Measurements from ENCODE around the gene DIPK1A.

DIPK1A gene

DNA sequence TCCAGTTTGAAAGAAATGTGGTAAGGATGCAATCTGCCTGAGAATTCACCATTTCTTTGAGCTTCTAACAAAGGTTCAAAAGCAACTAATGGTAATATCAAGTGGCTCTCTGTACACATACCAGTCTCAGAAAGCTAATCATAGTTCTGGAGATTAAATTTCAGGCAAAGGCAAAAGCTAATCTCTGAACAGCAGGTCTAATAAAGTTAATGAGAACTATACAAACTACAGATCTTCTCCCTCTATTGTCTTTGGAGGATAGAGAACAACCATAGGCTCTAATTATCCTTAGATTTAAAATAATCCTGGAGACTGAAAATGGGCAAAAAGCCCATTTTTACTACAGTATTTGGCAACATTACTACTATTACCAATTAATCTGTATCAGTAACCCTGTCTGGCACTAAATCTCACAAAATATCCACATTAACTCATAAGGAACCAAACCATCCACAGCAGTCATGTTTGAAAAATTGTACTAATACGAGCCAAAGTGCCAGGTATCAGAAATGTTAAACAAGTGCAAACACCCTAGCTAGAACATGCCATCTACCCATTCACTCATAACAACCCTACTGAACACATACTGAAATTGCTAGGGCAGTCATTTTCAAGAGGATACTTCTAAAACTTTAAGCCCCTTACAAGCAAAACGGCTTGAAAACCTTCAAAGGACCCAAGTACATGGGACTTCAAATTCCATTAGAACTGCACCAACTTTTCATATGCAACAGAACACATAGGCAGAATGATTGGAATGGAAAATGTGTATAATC, 4.8 kb downstream of the DIPK1A start:
- TF ChIP-seq, protein P1, sequence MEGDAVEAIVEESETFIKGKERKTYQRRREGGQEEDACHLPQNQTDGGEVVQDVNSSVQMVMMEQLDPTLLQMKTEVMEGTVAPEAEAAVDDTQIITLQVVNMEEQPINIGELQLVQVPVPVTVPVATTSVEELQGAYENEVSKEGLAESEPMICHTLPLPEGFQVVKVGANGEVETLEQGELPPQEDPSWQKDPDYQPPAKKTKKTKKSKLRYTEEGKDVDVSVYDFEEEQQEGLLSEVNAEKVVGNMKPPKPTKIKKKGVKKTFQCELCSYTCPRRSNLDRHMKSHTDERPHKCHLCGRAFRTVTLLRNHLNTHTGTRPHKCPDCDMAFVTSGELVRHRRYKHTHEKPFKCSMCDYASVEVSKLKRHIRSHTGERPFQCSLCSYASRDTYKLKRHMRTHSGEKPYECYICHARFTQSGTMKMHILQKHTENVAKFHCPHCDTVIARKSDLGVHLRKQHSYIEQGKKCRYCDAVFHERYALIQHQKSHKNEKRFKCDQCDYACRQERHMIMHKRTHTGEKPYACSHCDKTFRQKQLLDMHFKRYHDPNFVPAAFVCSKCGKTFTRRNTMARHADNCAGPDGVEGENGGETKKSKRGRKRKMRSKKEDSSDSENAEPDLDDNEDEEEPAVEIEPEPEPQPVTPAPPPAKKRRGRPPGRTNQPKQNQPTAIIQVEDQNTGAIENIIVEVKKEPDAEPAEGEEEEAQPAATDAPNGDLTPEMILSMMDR (IDR thresholded peaks at IDR 0.05; ENCODE audit: insufficient read depth, low read length, poor library complexity, severe bottlenecking) = no peak
- DNase-seq (ENCODE audit: extremely low read depth, insufficient read length) = no peak
- peak overlapping the region; percentile 34 for H3K4me3 ChIP-seq (replicated peaks; ENCODE audit: low read depth, low read length)

DNA sequence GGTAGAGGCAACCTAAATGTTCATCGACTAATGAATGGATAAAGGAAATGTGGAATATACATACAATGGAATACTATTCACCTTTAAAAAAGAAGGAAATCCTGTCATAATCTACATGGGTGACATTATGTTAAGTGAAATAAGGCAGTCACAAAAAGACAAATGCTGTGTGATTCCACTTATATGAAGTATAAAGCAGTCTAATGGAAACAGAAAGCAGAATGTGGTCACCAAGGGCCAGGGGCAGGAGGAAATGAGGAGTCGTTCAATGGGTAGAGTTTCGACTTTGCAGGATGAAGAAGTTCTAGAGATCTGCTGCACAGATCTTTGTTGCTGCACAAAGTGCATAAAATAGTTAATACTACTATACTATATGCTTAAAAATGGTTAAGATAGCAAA, 7.8 kb downstream of the DIPK1A start:
- DNase-seq (ENCODE audit: extremely low read depth, insufficient read length) = no peak
- Histone ChIP-seq H3K36me3 (ENCODE audit: control insufficient read depth, insufficient read depth, low read length) (no peaks in the 10 kb centered on the region), H3K4me3 (replicated peaks; ENCODE audit: low read depth, low read length) (peak overlapping the region; percentile 38), H3K27me3 (replicated peaks; ENCODE audit: control insufficient read depth, insufficient read depth, low read length) (no peaks in the 10 kb centered on the region)
- TF ChIP-seq, protein P1 (IDR thresholded peaks at IDR 0.05; ENCODE audit: insufficient read depth, low read length, poor library complexity, severe bottlenecking) = no peak

More for the DNA sequence above, 4.8 kb downstream of the DIPK1A start:
- Histone ChIP-seq H3K36me3 (ENCODE audit: control insufficient read depth, insufficient read depth, low read length) (no peaks in the 10 kb centered on the region), H3K27me3 (replicated peaks; ENCODE audit: control insufficient read depth, insufficient read depth, low read length) (no peaks in the 10 kb centered on the region)

DNA sequence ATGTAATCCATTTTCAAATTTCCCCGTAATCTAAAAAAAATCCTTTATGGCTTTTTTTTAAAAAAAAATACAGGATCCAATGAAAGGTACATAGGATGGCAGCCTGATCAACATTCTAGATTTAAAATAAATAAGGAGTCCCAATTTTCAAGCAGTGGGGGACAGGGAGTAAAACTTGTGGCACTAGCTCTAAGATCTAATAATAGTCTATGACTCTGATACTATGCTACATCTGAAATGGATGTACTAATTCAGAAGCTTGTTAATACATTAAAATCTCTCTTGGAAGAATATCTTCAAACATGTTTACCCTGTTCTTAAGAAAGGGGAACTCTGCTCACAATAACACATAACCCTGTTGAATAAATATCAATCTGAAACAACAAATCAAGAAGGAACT, 8.5 kb downstream of the DIPK1A start:
- Histone ChIP-seq H3K36me3 (ENCODE audit: control insufficient read depth, insufficient read depth, low read length) (no peaks in the 10 kb centered on the region), H3K4me3 (replicated peaks; ENCODE audit: low read depth, low read length) (peak overlapping the region; percentile 38), H3K27me3 (replicated peaks; ENCODE audit: control insufficient read depth, insufficient read depth, low read length) (no peaks in the 10 kb centered on the region)
- TF ChIP-seq, protein P1 (IDR thresholded peaks at IDR 0.05; ENCODE audit: insufficient read depth, low read length, poor library complexity, severe bottlenecking) = no peak
- DNase-seq (ENCODE audit: extremely low read depth, insufficient read length) = no peak

DNA sequence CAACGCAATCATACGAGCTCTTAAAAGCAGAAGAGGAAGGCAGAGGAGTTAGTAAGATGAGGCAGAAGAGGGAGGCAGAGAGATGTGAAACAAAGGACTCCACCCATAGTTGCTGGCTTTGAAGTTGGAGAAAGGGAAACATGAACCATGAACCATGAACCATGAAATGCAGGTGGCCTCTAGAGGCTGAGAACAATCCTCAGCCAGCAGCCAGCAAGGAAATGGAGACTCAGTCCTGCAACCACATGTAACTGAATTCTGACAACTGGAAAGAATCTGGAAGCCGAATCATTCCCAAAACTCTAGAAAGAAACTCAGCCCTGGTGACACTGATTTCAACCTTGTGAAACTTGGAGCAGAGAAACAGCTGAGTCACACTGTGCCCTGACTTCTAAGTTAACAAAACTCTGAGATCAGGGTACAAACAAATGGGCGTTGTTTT, 10.1 kb downstream of the DIPK1A start:
- Histone ChIP-seq H3K36me3 (ENCODE audit: control insufficient read depth, insufficient read depth, low read length) (no peaks in the 10 kb centered on the region; the same call in 1 of the 2 replicates), H3K4me3 (replicated peaks; ENCODE audit: low read depth, low read length) (peak overlapping the region; percentile 11; the same call in 1 of the 2 replicates), H3K27me3 (replicated peaks; ENCODE audit: control insufficient read depth, insufficient read depth, low read length) (no peaks in the 10 kb centered on the region)
- DNase-seq (ENCODE audit: extremely low read depth, insufficient read length) = peak; percentile 46
- TF ChIP-seq, protein P1 (IDR thresholded peaks at IDR 0.05; ENCODE audit: insufficient read depth, low read length, poor library complexity, severe bottlenecking) = peak; percentile 29

DNA sequence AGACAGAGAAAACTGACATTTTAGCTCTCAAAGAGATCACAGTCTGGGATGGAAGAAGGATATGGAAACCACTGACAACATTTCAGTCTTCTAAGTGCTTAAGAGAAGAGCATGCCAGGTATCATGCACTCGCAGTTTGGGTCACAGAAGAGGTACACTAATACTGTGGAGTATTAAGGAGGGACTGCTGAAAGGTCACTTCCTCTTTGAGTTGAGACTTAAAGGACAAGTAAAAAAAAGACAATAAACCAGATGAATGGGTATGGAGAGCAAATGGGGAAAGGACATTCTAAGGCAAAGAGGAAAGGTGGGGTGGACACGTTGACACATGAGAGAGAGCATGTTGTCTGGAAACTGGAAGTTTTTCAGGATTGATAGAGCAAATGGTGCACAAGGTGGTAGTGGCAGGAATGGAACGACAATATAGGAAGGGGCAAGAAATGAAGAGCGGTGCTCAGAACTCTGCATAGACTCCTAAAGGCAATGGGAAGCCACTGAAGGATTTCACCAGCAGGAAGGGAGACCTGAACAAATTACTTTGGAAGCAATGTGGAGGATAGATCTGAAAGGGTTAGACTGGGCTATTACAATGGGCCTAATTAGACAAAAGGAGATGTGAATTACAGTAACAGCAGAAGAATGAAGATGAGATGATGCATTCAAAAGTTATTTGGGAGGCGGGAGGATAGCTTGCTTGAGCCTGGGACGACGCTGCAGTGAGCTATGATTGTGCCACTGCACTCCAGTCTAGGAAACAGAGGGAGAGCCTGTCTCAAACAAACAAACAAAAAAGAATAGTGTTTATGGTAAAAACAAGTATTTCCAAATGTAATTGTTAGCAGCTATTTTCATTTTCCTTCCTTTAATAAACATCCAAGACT, 11.1 kb downstream of the DIPK1A start:
- H3K4me3 ChIP-seq (replicated peaks; ENCODE audit: low read depth, low read length) = no peak overlapping the region; the same call in 1 of the 2 replicates
- TF ChIP-seq, protein P1 (IDR thresholded peaks at IDR 0.05; ENCODE audit: insufficient read depth, low read length, poor library complexity, severe bottlenecking) = no peak
- no peaks in the 10 kb centered on the region for H3K27me3 ChIP-seq (replicated peaks; ENCODE audit: control insufficient read depth, insufficient read depth, low read length)
- H3K36me3 ChIP-seq (ENCODE audit: control insufficient read depth, insufficient read depth, low read length) = no peaks in the 10 kb centered on the region; the same call in 1 of the 2 replicates
- DNase-seq (ENCODE audit: extremely low read depth, insufficient read length) = no peak
